HG03469 (cell line): ENCODE measurements around the gene KISS1R.
"Not testable (repeated sequence)": the region's sequence is repeated elsewhere in the genome, so short reads cannot be mapped to it uniquely, and the experiment has no call there.

Experiments used
- ATAC-seq: cut with Tn5 transposase; IDR thresholded peaks from one replicate; pipeline ENCODE4 v1.9.1; 2021; ENCODE audit warnings: mild to moderate bottlenecking, moderate library complexity, moderate number of reproducible peaks; ENCODE audit not compliant: unreplicated experiment

The KISS1R gene

GRCh38 chr19:952049-952679 is 35.0 kb downstream of the KISS1R start:
- no peak for ATAC-seq

DNA sequence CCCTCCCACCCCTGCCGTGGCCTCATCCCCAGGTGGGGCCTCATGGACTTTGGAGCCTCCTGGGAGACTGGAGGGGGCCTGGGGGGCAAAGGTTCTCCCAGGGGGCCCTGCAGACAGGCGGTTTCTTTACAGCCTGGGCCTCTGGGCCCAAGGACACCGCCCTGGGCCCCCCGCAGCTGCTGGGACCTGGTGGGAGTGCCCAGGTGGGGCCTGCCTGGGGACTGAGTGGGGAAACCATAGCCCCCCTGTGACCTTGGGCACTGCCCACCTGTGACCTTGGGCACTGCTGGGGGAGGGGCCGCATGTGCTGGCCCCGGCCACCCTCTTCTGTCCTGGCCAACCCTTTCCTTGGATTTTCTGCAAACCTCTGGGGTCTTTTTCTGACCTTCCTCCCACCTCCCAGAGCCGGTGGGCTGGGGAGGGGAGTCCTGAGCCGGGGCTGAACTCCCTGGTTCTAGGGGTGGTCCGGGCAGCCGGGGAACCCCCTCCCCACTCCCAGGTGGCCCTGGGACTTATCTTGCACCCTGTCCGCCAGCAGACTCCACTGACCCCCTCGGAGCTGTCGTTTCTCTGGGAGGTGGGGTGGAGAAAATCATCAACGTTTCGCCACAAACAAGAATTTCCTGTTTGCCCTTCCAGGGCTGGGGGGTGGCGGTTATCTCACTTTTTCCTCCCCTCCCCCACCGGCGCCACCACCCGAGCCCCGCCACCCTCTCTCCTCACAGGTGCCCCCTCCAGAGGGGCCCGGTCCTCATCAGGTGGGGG is 35.7 kb downstream of the KISS1R start:
- no peak for ATAC-seq

DNA sequence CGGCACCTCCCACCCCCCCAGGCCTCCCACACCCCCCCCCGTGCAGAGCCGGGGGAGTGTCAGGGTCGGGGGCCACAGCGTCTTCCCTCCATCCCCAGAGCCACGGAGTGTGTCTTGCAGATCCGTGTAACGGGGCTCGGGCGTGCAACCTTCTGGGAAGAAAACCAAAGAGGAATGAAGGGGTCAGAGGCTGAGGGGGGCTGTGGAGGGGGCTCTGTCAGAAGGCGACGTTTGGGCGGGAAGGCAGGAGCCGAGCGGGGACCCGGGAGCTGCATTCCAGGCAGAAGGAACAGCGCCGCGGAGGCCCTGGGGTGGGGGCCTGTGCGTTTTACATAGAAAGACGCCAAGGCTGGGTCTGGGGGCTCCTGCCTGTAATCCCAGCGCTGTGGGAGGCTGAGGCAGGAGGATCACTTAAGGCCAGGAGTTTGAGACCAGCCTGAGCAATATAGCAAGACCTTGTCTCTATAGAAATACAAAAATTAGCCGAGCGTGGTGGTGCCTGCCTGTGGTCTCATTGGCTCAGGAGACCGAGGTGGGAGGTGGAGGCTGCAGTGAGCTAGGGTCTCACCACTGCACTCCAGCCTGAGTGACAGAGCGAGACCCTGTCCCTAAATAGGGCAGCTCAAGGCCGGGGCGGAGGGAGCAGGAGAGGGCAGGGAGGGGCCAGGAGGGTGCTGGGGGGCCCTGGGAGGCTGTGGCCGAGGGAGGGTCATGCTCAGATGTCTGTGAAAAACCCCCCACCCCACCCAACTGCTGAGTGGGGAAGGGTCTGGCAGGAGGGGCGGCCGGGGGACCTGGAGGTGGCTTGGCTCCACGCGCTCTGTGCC is 36.5 kb downstream of the KISS1R start:
- no peak for ATAC-seq

DNA sequence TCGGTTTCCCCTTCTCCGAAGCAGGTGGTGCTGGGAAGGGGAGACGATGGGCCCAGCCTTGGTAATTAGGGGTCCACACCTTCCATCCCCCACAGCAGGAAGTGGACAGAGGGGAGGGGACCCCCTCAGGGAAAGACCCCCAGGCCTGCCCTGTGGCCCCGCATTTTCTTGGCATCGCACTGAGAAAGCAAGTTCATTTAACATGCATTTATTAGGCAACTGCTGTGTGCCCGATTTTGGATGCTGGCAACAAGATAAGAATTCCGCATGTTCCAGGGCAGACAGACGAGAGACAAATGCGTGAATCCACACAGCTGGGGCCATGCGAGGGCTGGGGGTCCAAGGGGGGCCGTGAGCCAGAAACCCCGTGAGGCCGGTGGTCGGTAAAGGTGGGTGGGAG is 37.1 kb downstream of the KISS1R start:
- no peak for ATAC-seq

- ATAC-seq: no peak
Measured at GRCh38 chr19:954672-955494, 37.8 kb downstream of the KISS1R start.

DNA sequence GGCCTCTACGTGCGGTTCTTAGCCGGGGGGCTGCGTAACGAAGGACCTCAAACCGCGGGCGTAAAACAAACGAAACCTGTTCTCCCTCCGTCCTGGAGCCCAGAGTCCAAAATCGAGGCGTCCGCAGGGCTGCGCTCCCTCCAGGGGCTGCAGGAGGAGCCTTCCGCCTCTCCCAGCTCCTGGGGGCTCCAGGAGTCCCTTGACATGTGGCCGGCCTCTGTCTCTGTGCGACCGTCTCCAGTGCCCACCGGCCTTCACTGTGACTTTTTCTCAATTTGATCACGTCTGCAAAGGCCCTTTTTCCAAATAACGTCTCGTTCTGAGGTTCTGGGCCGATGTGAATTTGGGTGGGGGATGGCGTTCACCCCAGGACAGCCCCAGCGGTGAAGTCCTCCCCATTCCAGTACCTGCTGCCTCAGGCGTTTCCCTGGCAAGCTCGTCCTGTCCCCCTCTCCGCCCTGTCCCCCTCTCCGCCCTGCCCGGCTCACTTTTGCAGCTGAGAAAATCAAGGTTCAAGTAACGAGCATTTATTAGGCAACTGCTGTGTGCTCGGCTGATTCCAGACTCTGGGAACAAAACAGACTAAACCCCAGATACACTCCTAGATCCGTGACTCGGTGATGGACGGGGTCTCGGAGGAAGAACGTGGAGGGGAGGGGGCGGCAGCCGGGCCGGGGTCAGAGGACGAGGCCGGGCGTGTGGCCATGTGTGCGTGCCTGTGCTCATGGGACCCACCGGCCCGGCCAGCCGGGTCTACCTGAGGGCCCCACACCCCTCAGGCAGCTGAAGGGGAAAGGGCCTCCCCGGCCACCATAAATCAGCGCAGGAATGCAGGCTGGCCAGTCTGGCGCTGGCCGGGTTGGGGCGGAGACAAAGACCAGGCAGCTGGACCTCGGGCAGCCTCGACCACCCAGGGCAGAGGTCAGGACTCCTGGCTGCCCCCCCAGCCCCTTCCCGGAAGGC is 39.0 kb downstream of the KISS1R start:
- ATAC-seq: no peak

DNA sequence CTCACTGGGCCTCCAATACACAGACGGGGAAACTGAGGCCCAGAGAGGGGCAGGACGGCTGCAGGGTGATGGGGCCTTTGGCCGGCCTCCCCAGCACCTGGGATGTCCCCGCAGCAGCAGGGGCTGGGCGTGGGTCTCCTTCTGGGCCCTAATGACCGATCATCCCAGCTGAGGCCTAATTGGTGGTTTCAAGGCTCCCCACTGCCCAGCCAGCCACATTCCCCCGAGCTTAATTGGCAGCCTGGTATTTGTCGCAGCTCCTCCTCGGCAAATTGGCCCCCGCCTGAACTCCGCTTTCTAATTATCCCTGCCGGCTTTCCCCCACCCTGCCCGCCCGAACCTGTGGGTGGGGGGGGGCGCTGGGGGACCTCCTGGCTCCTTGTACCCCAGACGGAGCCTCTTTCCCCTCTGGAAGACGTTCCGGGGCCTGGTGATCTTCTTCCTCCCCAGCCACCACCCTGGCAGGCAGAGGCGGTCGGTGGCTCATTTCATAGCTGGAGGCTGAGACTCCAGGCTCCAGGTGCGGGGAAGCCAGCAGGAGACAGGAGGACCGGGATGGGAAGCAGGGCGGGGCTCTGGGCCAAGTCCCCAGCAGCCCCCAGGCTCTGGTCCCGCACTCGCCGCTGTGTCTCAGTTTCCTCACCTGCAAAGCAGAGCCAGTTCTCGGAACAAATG is 39.8 kb downstream of the KISS1R start:
- no peak for ATAC-seq

DNA sequence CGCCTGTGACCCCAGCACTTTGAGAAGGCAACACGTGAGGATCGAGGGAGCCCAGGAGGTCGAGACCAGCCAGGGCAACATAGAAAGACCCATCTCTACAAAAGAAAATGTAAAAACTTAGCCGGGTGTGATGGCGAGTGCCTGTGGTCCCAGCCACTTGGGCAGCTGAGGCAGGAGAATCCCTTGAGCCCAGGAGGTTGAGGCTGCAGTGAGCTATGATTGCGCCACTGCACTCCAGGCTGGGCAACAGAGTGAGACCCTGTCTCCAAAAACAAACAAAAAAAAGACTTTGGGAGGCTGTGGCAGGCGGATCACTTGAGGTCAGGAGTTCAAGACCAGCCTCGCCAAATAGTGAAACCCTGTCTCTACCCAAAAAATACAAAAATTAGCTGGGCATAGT is 40.4 kb downstream of the KISS1R start:
- ATAC-seq: not testable (repeated sequence)

- ATAC-seq: no peak
Measured at GRCh38 chr19:958967-959855, 42.1 kb downstream of the KISS1R start.

DNA sequence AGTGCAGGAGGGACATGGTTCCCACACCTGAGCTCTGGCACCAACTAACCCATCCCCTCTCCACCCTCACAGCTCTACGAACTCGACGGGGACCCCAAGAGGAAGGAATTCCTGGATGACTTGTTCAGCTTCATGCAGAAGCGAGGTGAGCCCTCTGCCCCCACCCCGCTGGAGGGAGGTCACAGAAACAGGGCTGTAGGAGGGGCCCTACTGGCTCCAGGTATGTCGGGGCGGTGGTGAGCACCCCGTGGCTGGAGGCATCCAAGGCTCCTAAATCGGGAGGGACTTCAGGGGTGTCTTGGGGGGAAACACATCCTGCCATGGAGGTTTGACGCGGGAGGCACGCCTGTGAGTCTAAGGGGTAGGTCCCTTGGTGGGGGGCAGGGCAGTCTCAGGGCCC is 42.9 kb downstream of the KISS1R start:
- no peak for ATAC-seq

DNA sequence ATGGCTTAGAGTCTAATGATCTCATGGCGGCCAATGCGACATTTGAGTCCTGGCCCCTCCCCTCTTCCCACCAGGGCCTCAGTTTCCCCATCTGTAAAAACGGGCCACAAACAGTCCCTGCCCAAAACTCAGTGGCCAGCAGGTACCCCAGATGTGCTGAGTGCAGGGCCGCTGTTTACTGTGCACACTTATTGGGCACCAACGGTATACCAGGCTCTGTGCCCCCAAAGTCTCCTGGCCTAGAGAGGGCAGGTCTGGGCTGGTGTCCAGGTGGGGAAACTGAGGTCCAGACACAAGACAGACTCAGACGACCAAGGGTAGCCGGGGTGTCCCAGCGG is 43.4 kb downstream of the KISS1R start:
- no peak for ATAC-seq

- ATAC-seq: no peak
Measured at GRCh38 chr19:961866-962620, 44.9 kb downstream of the KISS1R start.

- no peak for ATAC-seq
Measured at GRCh38 chr19:962683-963400, 45.7 kb downstream of the KISS1R start.

GRCh38 chr19:963486-963951 is 46.4 kb downstream of the KISS1R start:
- no peak for ATAC-seq

DNA sequence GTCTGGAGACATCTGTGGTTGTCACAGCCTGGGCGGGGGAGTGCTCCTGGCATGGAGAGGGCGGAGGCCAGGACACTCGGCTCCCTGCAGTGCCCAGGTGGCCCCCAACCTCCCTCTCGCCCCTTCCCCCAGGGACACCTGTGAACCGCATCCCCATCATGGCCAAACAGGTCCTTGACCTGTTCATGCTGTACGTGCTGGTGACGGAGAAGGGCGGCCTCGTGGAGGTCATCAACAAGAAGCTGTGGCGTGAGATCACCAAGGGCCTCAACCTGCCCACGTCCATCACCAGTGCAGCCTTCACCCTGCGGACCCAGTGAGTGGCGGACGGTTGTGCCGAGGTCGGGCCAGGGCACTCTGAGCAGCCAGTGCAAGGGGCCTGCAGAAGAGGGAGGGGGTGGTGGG is 47.0 kb downstream of the KISS1R start:
- ATAC-seq: no peak

- ATAC-seq: no peak
Measured at GRCh38 chr19:964761-965694, 47.9 kb downstream of the KISS1R start.
